ENCODE measurements around the gene EPB41L2.
"Not testable (repeated sequence)": the region's sequence is repeated elsewhere in the genome, so short reads cannot be mapped to it uniquely, and the experiment has no call there.

DNA sequence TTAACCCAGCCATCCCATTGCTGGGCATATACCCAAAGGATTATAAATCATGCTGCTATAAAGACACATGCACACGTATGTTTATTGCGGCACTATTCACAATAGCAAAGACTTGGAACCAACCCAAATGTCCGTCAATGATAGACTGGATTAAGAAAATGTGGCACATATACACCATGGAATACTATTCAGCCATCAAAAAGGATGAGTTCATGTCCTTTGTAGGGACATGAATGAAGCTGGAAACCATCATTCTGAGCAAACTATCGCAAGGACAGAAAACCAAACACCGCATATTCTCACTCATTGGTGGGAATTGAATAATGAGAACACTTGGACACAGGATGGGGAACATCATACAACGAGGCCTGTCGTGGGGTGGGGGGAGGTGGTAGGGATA, 28.9 kb upstream of the EPB41L2 start:
- TF ChIP-seq, protein P1, sequence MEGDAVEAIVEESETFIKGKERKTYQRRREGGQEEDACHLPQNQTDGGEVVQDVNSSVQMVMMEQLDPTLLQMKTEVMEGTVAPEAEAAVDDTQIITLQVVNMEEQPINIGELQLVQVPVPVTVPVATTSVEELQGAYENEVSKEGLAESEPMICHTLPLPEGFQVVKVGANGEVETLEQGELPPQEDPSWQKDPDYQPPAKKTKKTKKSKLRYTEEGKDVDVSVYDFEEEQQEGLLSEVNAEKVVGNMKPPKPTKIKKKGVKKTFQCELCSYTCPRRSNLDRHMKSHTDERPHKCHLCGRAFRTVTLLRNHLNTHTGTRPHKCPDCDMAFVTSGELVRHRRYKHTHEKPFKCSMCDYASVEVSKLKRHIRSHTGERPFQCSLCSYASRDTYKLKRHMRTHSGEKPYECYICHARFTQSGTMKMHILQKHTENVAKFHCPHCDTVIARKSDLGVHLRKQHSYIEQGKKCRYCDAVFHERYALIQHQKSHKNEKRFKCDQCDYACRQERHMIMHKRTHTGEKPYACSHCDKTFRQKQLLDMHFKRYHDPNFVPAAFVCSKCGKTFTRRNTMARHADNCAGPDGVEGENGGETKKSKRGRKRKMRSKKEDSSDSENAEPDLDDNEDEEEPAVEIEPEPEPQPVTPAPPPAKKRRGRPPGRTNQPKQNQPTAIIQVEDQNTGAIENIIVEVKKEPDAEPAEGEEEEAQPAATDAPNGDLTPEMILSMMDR (IDR thresholded peaks at IDR 0.05; ENCODE audit: low read depth, low read length): not testable (repeated sequence)
- TF ChIP-seq EZH2phosphoT487 (IDR thresholded peaks at IDR 0.05; ENCODE audit: low read depth): not testable (repeated sequence)
